Ascending aorta (tissue), 2 donors: ENCODE measurements around the gene ACTG2. TPM values are rescaled to one million over a fixed set of nuclear protein-coding genes. Genes with fewer than 3 reads are reported as not detected.

Source experiments
- DNase-seq, 2 donors: peaks; one replicate each; pipeline ENCODE4 v3.0.0-alpha.2; 2019; ENCODE audit warnings: low spot score in 2 of 2
- H3K27ac ChIP-seq, 2 donors: fragments of 200-600 bp; sonication (generic); one replicate each; pipeline ENCODE4 v1.5.1; 2016 to 2017; ENCODE audit warnings: mild to moderate bottlenecking in 1 of 2
- H3K27me3 ChIP-seq: fragments of 200-600 bp; sonication (generic); one replicate; pipeline ENCODE4 v1.5.1; 2017
- H3K36me3 ChIP-seq, 2 donors: fragments of 200-600 bp; sonication (generic); one replicate each; pipeline ENCODE4 v1.5.1; 2016
- H3K4me1 ChIP-seq, 2 donors: fragments of 200-600 bp; sonication (generic); one replicate each; pipeline ENCODE4 v1.5.1; 2016 to 2017; ENCODE audit warnings: mild to moderate bottlenecking in 1 of 2
- H3K4me3 ChIP-seq, 2 donors: fragments of 200-600 bp; sonication (generic); one replicate each; pipeline ENCODE4 v1.5.1; 2016 to 2017; ENCODE audit warnings: mild to moderate bottlenecking in 1 of 2
- H3K9me3 ChIP-seq, 2 donors: fragments of 200-600 bp; sonication (generic); one replicate each; pipeline ENCODE4 v1.5.1; 2016
- CTCF ChIP-seq, 3 experiments: fragments of 200-600 bp in 2 of 3; fragments of 450-650 bp in 1 of 3; sonication (generic) in 2 of 3; IDR thresholded peaks; one replicate each; pipeline ENCODE4 v1.5.1; 2016 to 2019; ENCODE audit warnings: antibody characterized with exemption in 3 of 3, mild to moderate bottlenecking in 1 of 3, moderate library complexity in 1 of 3
- intact Hi-C: fragments of 100-400 bp; cut with DNase I; formaldehyde crosslinking; loops from one replicate; pipeline ENCODE4 v1.15.1; 2023
- total RNA-seq: library from RNA; depleted of rRNA; stranded (reverse); fragments of >200 nt; gene quantifications from one replicate; pipeline ENCODE4 v1.1.0, GENCODE V29; 2016

The ACTG2 gene
- total RNA-seq, 1 donor from 2014 or later, result 134 TPM

DNA sequence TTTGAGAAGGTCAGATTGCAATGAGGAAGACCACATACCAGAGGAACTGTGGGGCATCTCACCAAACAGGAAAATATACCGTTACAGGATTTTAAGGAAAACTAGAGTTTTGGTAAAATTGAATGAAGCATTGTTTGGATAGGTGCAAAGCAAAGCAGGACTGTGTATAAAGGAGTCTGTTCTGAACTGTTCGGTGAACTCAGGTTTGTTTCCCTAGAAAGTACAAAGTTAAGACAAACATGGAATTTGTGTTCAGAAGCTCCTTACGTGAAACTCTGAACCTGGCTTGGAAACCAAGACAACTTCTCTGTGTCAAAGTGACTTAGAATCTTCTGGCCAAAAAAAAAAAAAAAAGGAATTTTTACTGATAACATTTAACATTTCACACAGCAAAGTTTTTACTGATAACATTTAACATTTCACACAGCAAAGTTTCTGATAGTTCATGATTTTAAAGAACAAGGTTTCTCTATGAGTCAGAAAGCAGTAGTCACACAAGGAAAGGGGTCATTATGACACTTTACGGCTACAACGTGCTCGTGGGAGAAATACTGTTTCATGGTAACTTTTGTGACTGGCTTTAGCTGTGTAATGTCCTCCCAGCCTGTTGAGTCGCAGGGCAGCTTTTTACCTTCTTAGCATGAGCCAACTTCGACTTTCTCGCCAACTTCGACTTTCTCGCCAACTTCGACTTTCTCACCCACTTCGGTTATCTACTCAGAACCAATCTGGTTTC lies 70.7 kb downstream of the ACTG2 start:
- intact Hi-C loops, result no loop called here
- TF ChIP-seq CTCF (IDR thresholded peaks at IDR 0.05), result no peak
- H3K4me1 ChIP-seq, result no peaks in the 10 kb centered on the region
- DNase-seq, result no peak
- H3K27me3 ChIP-seq, result no peaks in the 10 kb centered on the region
- peaks cover 14 to 26% of the 10 kb centered on the region in 2 donors for H3K36me3 ChIP-seq
- no peak overlapping the region for H3K4me3 ChIP-seq
- H3K9me3 ChIP-seq, result no peaks in the 10 kb centered on the region
- no peak overlapping the region for H3K27ac ChIP-seq

DNA sequence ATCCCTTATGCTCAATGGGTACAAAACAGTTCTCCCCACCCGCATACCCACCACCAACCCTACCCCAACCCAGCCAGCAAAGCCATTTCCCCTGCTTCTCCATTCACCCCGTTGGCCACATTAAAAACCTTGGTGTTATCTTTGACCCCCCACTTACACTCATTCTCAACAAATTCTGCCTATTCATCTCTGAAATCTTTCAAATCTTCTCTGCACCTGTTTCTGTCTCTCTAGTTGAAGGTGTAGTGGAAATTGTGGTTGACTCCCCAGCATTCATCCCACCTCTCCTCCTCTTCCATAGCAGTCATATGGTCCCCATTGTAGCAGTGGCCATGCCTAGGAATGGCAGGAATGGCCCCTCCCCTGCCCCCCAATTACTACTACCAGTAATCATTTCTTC lies 71.4 kb downstream of the ACTG2 start:
- Histone ChIP-seq H3K27ac (no peak overlapping the region), H3K36me3 (peaks cover 8 to 20% of the 10 kb centered on the region in 2 donors), H3K4me3 (no peak overlapping the region), H3K4me1 (no peaks in the 10 kb centered on the region), H3K9me3 (no peaks in the 10 kb centered on the region), H3K27me3 (no peaks in the 10 kb centered on the region)
- no peak for TF ChIP-seq CTCF (IDR thresholded peaks at IDR 0.05)
- intact Hi-C loops, result no loop called here
- DNase-seq, result no peak

- H3K27me3 ChIP-seq, result no peaks in the 10 kb centered on the region
- H3K4me1 ChIP-seq, result no peaks in the 10 kb centered on the region
- no peak overlapping the region for H3K4me3 ChIP-seq
- TF ChIP-seq CTCF (IDR thresholded peaks at IDR 0.05), result no peak
- H3K36me3 ChIP-seq, result peaks cover 0 to 11% of the 10 kb centered on the region in 2 donors
- intact Hi-C loops, result no loop called here
- no peaks in the 10 kb centered on the region for H3K9me3 ChIP-seq
- H3K27ac ChIP-seq, result no peak overlapping the region
- no peak for DNase-seq
Observed at GRCh38 chr2:73965053-73965452, 72.2 kb downstream of the ACTG2 start.

- no peak for TF ChIP-seq CTCF (IDR thresholded peaks at IDR 0.05)
- Histone ChIP-seq H3K27ac (no peak overlapping the region), H3K4me1 (peaks cover 8 to 15% of the 10 kb centered on the region in 2 donors), H3K9me3 (no peaks in the 10 kb centered on the region), H3K4me3 (no peak overlapping the region), H3K27me3 (no peaks in the 10 kb centered on the region), H3K36me3 (no peaks in the 10 kb centered on the region)
- intact Hi-C loops, result no loop called here
- DNase-seq, result no peak
Observed at GRCh38 chr2:73968357-73968937, 75.6 kb downstream of the ACTG2 start.

DNA sequence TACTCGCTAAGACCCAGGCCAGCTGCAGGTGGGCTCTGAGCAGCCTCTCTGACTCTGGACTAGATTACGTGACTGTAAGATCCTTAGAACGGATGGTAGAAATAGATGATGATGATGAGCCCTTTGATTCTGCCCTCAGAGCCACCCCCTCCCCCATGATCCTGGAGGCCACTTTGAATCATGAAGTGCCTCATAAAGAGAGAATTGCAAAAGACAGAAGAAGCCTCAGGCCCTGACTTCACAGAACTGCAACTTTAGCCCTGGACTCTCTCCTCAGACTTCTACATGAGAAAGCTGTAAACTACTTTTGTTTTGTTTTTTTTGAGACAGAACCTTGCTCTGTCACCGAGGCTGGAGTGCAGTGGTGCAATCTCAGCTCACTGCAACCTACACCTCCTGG lies 76.5 kb downstream of the ACTG2 start:
- Histone ChIP-seq H3K9me3 (no peaks in the 10 kb centered on the region), H3K4me3 (no peak overlapping the region), H3K27ac (no peak overlapping the region), H3K36me3 (no peaks in the 10 kb centered on the region), H3K27me3 (no peaks in the 10 kb centered on the region), H3K4me1 (peaks cover 8 to 15% of the 10 kb centered on the region in 2 donors)
- no peak for DNase-seq
- intact Hi-C loops, result no loop called here
- no peak for TF ChIP-seq CTCF (IDR thresholded peaks at IDR 0.05)

Other genes with a start within 250 kb of the ACTG2 start
- gene TPRKB, start 155.7 kb upstream of the ACTG2 start, total RNA-seq, result 11.1 TPM
- gene DUSP11, start 112.9 kb upstream of the ACTG2 start, total RNA-seq, result 24.6 TPM
- not detected for gene C2orf78, start 108.8 kb upstream of the ACTG2 start, total RNA-seq
- gene STAMBP, start 64.0 kb upstream of the ACTG2 start, total RNA-seq, result 36.4 TPM
- 79.7 TPM for gene DGUOK, start 33.9 kb downstream of the ACTG2 start, total RNA-seq
- gene TET3, start 91.9 kb downstream of the ACTG2 start, total RNA-seq, result 22.7 TPM